H1 (cell line): ENCODE measurements around the gene TFDP1. TPM values are rescaled to one million over a fixed set of nuclear protein-coding genes. Genes with fewer than 3 reads are reported as not detected.

Experiments used
- CTCF ChIA-PET: fragments of 300-600 bp; sonication (Branson Sonifier 250); formaldehyde crosslinking; loops from one replicate; lab custom pipeline; 2021; ENCODE audit not compliant: partially characterized antibody; lab: Charles Lee
- POLR2A ChIA-PET: fragments of 300-600 bp; sonication (Branson Sonifier 250); formaldehyde crosslinking; loops from one replicate; lab custom pipeline; 2021; ENCODE audit warnings: inconsistent platforms; ENCODE audit not compliant: partially characterized antibody; lab: Charles Lee
- DNase-seq, 2 experiments: peaks; one replicate each; pipeline versions ENCODE4 v3.0.0 to v3.0.0-alpha.2; 2010 to 2022; ENCODE audit warnings: low spot score in 2 of 2, low read depth in 1 of 2, mixed read lengths in 1 of 2
- FAIRE-seq: peaks from 2 replicates; lab custom pipeline; 2011; peaks lifted over from hg19 to GRCh38; lab: Jason Lieb, UNC
- H2AFZ ChIP-seq: 2 replicates; pipeline ENCODE4 v1.8.1; 2012; ENCODE audit warnings: low read length, inconsistent platforms
- H2AK5ac ChIP-seq: 2 replicates; pipeline ENCODE4 v1.6.1; 2013; ENCODE audit warnings: low read depth, low read length
- H2BK120ac ChIP-seq: replicated peaks from 2 replicates; pipeline ENCODE3; 2013; ENCODE audit warnings: low read depth, low read length, inconsistent platforms
- H2BK12ac ChIP-seq: 2 replicates; pipeline ENCODE4 v1.6.1; 2013; ENCODE audit warnings: low read depth, low read length
- H2BK15ac ChIP-seq: 2 replicates; pipeline ENCODE4 v1.6.1; 2013; ENCODE audit warnings: low read length
- H2BK20ac ChIP-seq: 2 replicates; pipeline ENCODE4 v1.6.1; 2013; ENCODE audit warnings: low read length
- H2BK5ac ChIP-seq: 2 replicates; pipeline ENCODE4 v1.6.1; 2013; ENCODE audit warnings: low read depth, low read length
- H3K14ac ChIP-seq: 2 replicates; pipeline ENCODE4 v1.6.1; 2013; ENCODE audit warnings: inconsistent platforms; ENCODE audit not compliant: insufficient read length
- H3K18ac ChIP-seq: 2 replicates; pipeline ENCODE4 v1.6.1; 2013; ENCODE audit warnings: low read length; ENCODE audit errors: extremely low read depth
- H3K23ac ChIP-seq: 2 replicates; pipeline ENCODE4 v1.6.1; 2013; ENCODE audit warnings: inconsistent platforms; ENCODE audit not compliant: insufficient read length
- H3K23me2 ChIP-seq: 2 replicates; pipeline ENCODE4 v1.6.1; 2013; ENCODE audit warnings: low read depth, low read length
- H3K27ac ChIP-seq: 2 replicates; pipeline ENCODE4 v1.6.1; 2011; ENCODE audit warnings: low read depth, low read length, inconsistent platforms
- H3K27me3 ChIP-seq, 4 experiments: replicated peaks in 1 of 4; 1 replicate in 1 of 4; 2 replicates in 3 of 4; pipeline versions ENCODE4 v1.6.1 to v1.8.1; 2011 to 2013; ENCODE audit warnings: low read length in 3 of 4, mild to moderate bottlenecking in 3 of 4, inconsistent platforms in 2 of 4, mixed read lengths in 2 of 4, moderate library complexity in 1 of 4; ENCODE audit not compliant: control insufficient read depth in 3 of 4, insufficient read depth in 3 of 4; ENCODE audit errors: extremely low read depth in 1 of 4
- H3K36me3 ChIP-seq, 4 experiments: 2 replicates each; pipeline versions ENCODE4 v1.6.1 to v1.8.1; 2011 to 2013; ENCODE audit warnings: mild to moderate bottlenecking in 4 of 4, low read length in 3 of 4, moderate library complexity in 2 of 4, control low read depth in 1 of 4, inconsistent platforms in 1 of 4; ENCODE audit not compliant: insufficient read depth in 4 of 4, control insufficient read depth in 2 of 4
- H3K4ac ChIP-seq: replicated peaks from 2 replicates; pipeline ENCODE3; 2013; ENCODE audit warnings: low read length, low read depth, mixed read lengths, inconsistent platforms; ENCODE audit not compliant: insufficient read length
- H3K4me1 ChIP-seq, 4 experiments: replicated peaks in 1 of 4; 1 replicate in 1 of 4; 2 replicates in 3 of 4; pipeline versions ENCODE4 v1.6.1 to v1.8.1; 2011 to 2013; ENCODE audit warnings: low read length in 3 of 4, inconsistent platforms in 2 of 4, mixed read lengths in 1 of 4; ENCODE audit not compliant: insufficient read depth in 4 of 4, control insufficient read depth in 3 of 4
- H3K4me2 ChIP-seq, 2 experiments: 2 replicates each; pipeline versions ENCODE4 v1.6.1 to v1.8.1; 2011 to 2013; ENCODE audit warnings: low read depth in 2 of 2, low read length in 2 of 2, control low read depth in 1 of 2, inconsistent platforms in 1 of 2, mild to moderate bottlenecking in 1 of 2; ENCODE audit not compliant: insufficient read depth in 1 of 2
- H3K4me3 ChIP-seq, 4 experiments: fragments of 200-600, 300-600 bp in 1 of 4; sonication (generic), shearing (Covaris generic), sonication (Bioruptor Twin) in 1 of 4; 2 replicates each; pipeline versions ENCODE4 v1.5.1 to v1.8.1; 2011 to 2016; ENCODE audit warnings: low read length in 4 of 4, low read depth in 3 of 4, control low read depth in 2 of 4, inconsistent platforms in 2 of 4, mild to moderate bottlenecking in 2 of 4, mixed read lengths in 1 of 4, moderate library complexity in 1 of 4; ENCODE audit not compliant: insufficient read depth in 2 of 4; ENCODE audit errors: extremely low read depth in 1 of 4
- H3K56ac ChIP-seq: replicated peaks from 2 replicates; pipeline ENCODE3; 2013; ENCODE audit warnings: low read depth, mild to moderate bottlenecking, mixed read lengths, low read length, inconsistent platforms; ENCODE audit not compliant: insufficient read length
- H3K79me1 ChIP-seq: 2 replicates; pipeline ENCODE4 v1.6.1; 2013; ENCODE audit warnings: low read depth, low read length, control low read depth
- H3K79me2 ChIP-seq, 2 experiments: 2 replicates each; pipeline versions ENCODE4 v1.6.1 to v1.8.1; 2012 to 2013; ENCODE audit warnings: low read length in 2 of 2, mild to moderate bottlenecking in 2 of 2, inconsistent platforms in 1 of 2; ENCODE audit not compliant: insufficient read depth in 2 of 2, control insufficient read depth in 1 of 2
- H3K9ac ChIP-seq, 4 experiments: replicated peaks in 1 of 4; 1 replicate in 1 of 4; 2 replicates in 3 of 4; pipeline versions ENCODE4 v1.6.1 to v1.8.1; 2011 to 2013; ENCODE audit warnings: low read depth in 3 of 4, low read length in 3 of 4, control low read depth in 2 of 4, mild to moderate bottlenecking in 2 of 4, moderate library complexity in 2 of 4, inconsistent platforms in 1 of 4; ENCODE audit errors: extremely low read depth in 1 of 4
- H3K9me3 ChIP-seq, 2 experiments: 2 replicates each; pipeline versions ENCODE4 v1.6.1 to v1.8.1; 2012 to 2013; ENCODE audit warnings: mild to moderate bottlenecking in 2 of 2, moderate library complexity in 2 of 2, control low read depth in 1 of 2, inconsistent platforms in 1 of 2, low read depth in 1 of 2, low read length in 1 of 2, mixed read lengths in 1 of 2; ENCODE audit not compliant: insufficient read depth in 2 of 2
- H4K20me1 ChIP-seq, 2 experiments: replicated peaks in 1 of 2; 2 replicates each; pipeline versions ENCODE3 to v1.8.1; 2011 to 2013; ENCODE audit warnings: inconsistent platforms in 2 of 2, low read length in 2 of 2, mild to moderate bottlenecking in 1 of 2; ENCODE audit not compliant: insufficient read depth in 2 of 2, control insufficient read depth in 1 of 2
- H4K5ac ChIP-seq: 2 replicates; pipeline ENCODE4 v1.6.1; 2013; ENCODE audit warnings: low read length, low read depth, mixed read lengths, inconsistent platforms; ENCODE audit not compliant: insufficient read length
- H4K8ac ChIP-seq: 2 replicates; pipeline ENCODE4 v1.8.0; 2013; ENCODE audit warnings: mild to moderate bottlenecking, moderate library complexity, low read length, inconsistent platforms; ENCODE audit not compliant: insufficient read depth; ENCODE audit errors: extremely low read depth
- H4K91ac ChIP-seq: replicated peaks from 2 replicates; pipeline ENCODE3; 2013; ENCODE audit warnings: low read length, mixed read lengths, inconsistent platforms; ENCODE audit not compliant: insufficient read length
- ATF3 ChIP-seq: IDR thresholded peaks from 2 replicates; pipeline ENCODE4 v1.6.1; 2011; ENCODE audit warnings: low read depth, mild to moderate bottlenecking, low read length; ENCODE audit not compliant: insufficient read depth
- BCL11A ChIP-seq, 2 experiments: IDR thresholded peaks; one replicate each; pipeline ENCODE4 v1.6.1; 2011; ENCODE audit warnings: low read depth in 2 of 2, low read length in 2 of 2, mild to moderate bottlenecking in 2 of 2
- BRCA1 ChIP-seq: IDR thresholded peaks from 2 replicates; pipeline ENCODE4 v1.6.1; 2012; ENCODE audit warnings: low read depth, low read length, improper control_type of control experiment
- CBX5 ChIP-seq: fragments of 300-800, 300-1000 bp; sonication (generic); IDR thresholded peaks from 2 replicates; pipeline ENCODE4 v1.7.1; 2016; ENCODE audit warnings: antibody characterized with exemption, low read length, low read depth
- CREB1 ChIP-seq: IDR thresholded peaks from 2 replicates; pipeline ENCODE4 v1.6.1; 2012; ENCODE audit warnings: inconsistent platforms
- E2F6 ChIP-seq: IDR thresholded peaks from 2 replicates; pipeline ENCODE4 v1.6.1; 2012; ENCODE audit warnings: inconsistent platforms
- EP300 ChIP-seq, 2 experiments: IDR thresholded peaks; 1 replicate in 1 of 2; 2 replicates in 1 of 2; pipeline ENCODE4 v1.6.1; 2011 to 2012; ENCODE audit warnings: low read depth in 2 of 2, low read length in 2 of 2, mild to moderate bottlenecking in 2 of 2, borderline replicate concordance in 1 of 2, inconsistent platforms in 1 of 2, moderate library complexity in 1 of 2
- POU5F1 ChIP-seq: IDR thresholded peaks from 2 replicates; pipeline ENCODE4 v1.6.1; 2011; ENCODE audit warnings: low read depth, mild to moderate bottlenecking, low read length, moderate library complexity
- RFX5 ChIP-seq: IDR thresholded peaks from 2 replicates; pipeline ENCODE4 v1.6.1; 2011; ENCODE audit warnings: low read depth, low read length, improper control_type of control experiment, borderline replicate concordance
- RXRA ChIP-seq: IDR thresholded peaks from 2 replicates; pipeline ENCODE4 v1.6.1; 2011; ENCODE audit warnings: low read depth, mild to moderate bottlenecking, low read length, moderate library complexity; ENCODE audit not compliant: insufficient read depth
- SAP30 ChIP-seq: fragments of 300-600 bp; sonication (generic); IDR thresholded peaks from 2 replicates; pipeline ENCODE4 v1.7.1; 2012; ENCODE audit warnings: low read length, moderate library complexity, mild to moderate bottlenecking, inconsistent platforms; ENCODE audit not compliant: insufficient read depth, insufficient replicate concordance
- TAF7 ChIP-seq: optimal IDR thresholded peaks from 2 replicates; pipeline ENCODE3; 2011; ENCODE audit warnings: low read depth, mild to moderate bottlenecking, inconsistent platforms, low read length, moderate library complexity, borderline replicate concordance
- ZNF274 ChIP-seq: IDR thresholded peaks from 2 replicates; pipeline ENCODE4 v1.7.0; 2012; ENCODE audit warnings: low read length, borderline replicate concordance; ENCODE audit errors: extremely low read depth
- WGBS, 2 experiments: shearing (Covaris generic) in 1 of 2; methylation state at CpG; one replicate each; pipeline versions ENCODE4 v1.1.6 to v1.1.7; 2013 to 2015; ENCODE audit warnings: low lambda C conversion rate in 2 of 2, mixed read lengths in 2 of 2, inconsistent platforms in 1 of 2, low coverage in 1 of 2, missing lambda C conversion rate in 1 of 2; ENCODE audit not compliant: insufficient replicate concordance in 2 of 2, insufficient coverage in 1 of 2, insufficient read length in 1 of 2; ENCODE audit errors: extremely low coverage in 1 of 2, missing lambda C conversion rate in 1 of 2; 5-methylcytosine and 5-hydroxymethylcytosine counted together
- polyA plus RNA-seq, 7 experiments: library from polyadenylated mRNA; depleted of rRNA in 3 of 7; stranded (reverse) in 5 of 7; unstranded in 2 of 7; fragments of >200 nt in 5 of 7; fragments of 200-250 nt in 2 of 7; gene quantifications; 1 replicate in 5 of 7; 2 replicates in 1 of 7; 4 replicates in 1 of 7; pipeline versions ENCODE4 v1.2.1 to v1.2.3, GENCODE V29; 2011 to 2013; ENCODE audit warnings: missing spikeins in 2 of 7, mixed read lengths in 2 of 7
- total RNA-seq: library from RNA; stranded (reverse); fragmentation: NEBNext Ultra II Directional; extraction: Animal tissue kit (Norgen Biotek cat#: 25700); gene quantifications from 2 replicates; pipeline ENCODE4 v1.2.1, GENCODE V29; 2021

The TFDP1 gene
- total and polyA plus RNA-seq, 2 of the 8 experiments (the other 6 are each of a cell fraction or from before 2014, with no cell fraction given), result 43.6 to 81.9 TPM

- 90% methylated on average over 15 of the region's 15 CpGs; no CpG with 5 or more reads in 1 of the 2 experiments for WGBS, 2 experiments
- Histone ChIP-seq H3K36me3 (no peaks in the 10 kb centered on the region), H3K27me3 (no peaks in the 10 kb centered on the region), H3K27ac (no peak overlapping the region), H3K9me3 (peaks cover 4 to 14% of the 10 kb centered on the region in 2 experiments; a peak in 3 of 4 replicates), H3K23me2 (no peaks in the 10 kb centered on the region), H2BK20ac (no peak overlapping the region), H4K20me1 (no peaks in the 10 kb centered on the region), H2AK5ac (no peak overlapping the region), H2BK5ac (no peak overlapping the region), H3K18ac (no peak overlapping the region), H3K14ac (no peak overlapping the region), H3K23ac (no peak overlapping the region), H3K79me2 (no peaks in the 10 kb centered on the region), H3K9ac (no peak overlapping the region), H2BK12ac (no peak overlapping the region), H4K91ac (no peak overlapping the region), H3K4me1 (no peaks in the 10 kb centered on the region), H3K56ac (no peak overlapping the region), H3K4ac (no peak overlapping the region), H3K4me3 (no peak overlapping the region), H2BK120ac (no peak overlapping the region), H4K5ac (no peak overlapping the region), H4K8ac (no peak overlapping the region), H3K4me2 (no peak overlapping the region), H2BK15ac (no peak overlapping the region), H3K79me1 (no peaks in the 10 kb centered on the region), H2AFZ (no peak overlapping the region)
- DNase-seq (no peak), FAIRE-seq (no peak)
- CTCF ChIA-PET, result interaction anchor here (0.9 to 2.6 kb wide), 6 partner anchors 11 to 608 kb away, joined by 3 to 9 read pairs (median 4); partner anchors contain the start of gene GRK1
- POLR2A ChIA-PET, result interaction anchor here (0.8 to 1.7 kb wide), 2 partner anchors 7 to 11 kb away, joined by 3 read pairs; no protein-coding TSS in a partner anchor
- TF ChIP-seq ZNF274, result no peak
- no peak for TF ChIP-seq RFX5
- no peak for TF ChIP-seq EP300 (IDR thresholded peaks at IDR 0.05; ENCODE audit: borderline replicate concordance in 1 of 2, low read depth in 2 of 2, low read length in 2 of 2)
- TF ChIP-seq POU5F1, result no peak
- no peak for TF ChIP-seq CREB1
- no peak for TF ChIP-seq SAP30
- TF ChIP-seq CBX5, result no peak
- no peak for TF ChIP-seq RXRA
- no peak for TF ChIP-seq BRCA1
- no peak for TF ChIP-seq TAF7
- TF ChIP-seq BCL11A (IDR thresholded peaks at IDR 0.05; ENCODE audit: low read depth in 2 of 2, low read length in 2 of 2), result no peak
- TF ChIP-seq E2F6, result no peak
- no peak for TF ChIP-seq ATF3
These were observed 65.7 kb downstream of the TFDP1 start for GRCh38 chr13:113650275-113650674.
